D341Med (cell line): Measurements from ENCODE around the gene HHATL.
A peak's percentile ranks its signal among the peaks of the same experiment; 100 is the strongest.
"Not testable (repeated sequence)": the region's sequence is repeated elsewhere in the genome, so short reads cannot be mapped to it uniquely, and the experiment has no call there.

Experiments
- DNase-seq: peaks from one replicate; pipeline ENCODE4 v3.0.0; 2012; ENCODE audit warnings: low spot score

HHATL gene

GRCh38 chr3:42734263-42734860, 31.8 kb upstream of the HHATL start:
- peak; percentile 12 for DNase-seq

- peak; percentile 15 for DNase-seq
Measured at GRCh38 chr3:42733501-42734262, 31.1 kb upstream of the HHATL start.

GRCh38 chr3:42732829-42733459, 30.3 kb upstream of the HHATL start:
- peak; percentile 43 for DNase-seq

DNA sequence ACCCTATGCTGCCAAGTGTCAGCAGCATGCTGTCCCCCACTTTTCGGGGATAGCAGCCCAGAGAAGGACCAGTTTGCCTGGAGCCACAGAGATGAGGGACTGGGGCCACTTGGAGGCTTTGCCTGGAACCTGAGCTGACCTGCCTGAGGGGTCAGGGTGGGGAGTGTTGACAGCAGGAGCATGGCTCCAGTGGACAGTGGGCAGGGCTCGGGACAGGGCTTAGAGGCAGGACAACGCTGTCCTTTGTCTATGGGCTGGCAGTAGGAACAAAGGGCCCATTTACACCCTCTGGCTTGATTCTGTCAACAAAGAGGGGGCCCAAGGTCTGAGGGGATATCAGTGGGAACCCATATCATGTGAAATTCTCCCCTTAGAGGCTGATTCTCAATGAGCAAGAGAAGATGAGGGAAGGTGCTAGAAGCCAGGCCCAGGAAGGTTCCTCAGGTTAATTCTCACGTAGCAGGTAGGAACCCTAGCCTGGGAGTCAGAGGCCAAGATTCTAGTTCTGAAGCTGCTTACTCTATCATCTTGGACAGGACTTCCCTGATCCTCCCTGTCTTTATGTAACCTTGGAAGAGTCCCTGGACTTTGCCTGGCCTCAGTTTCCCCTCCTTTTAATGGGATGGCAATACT, 29.7 kb upstream of the HHATL start:
- peak; percentile 4 for DNase-seq

GRCh38 chr3:42731476-42732195, 29.0 kb upstream of the HHATL start:
- DNase-seq = peak; percentile 6

GRCh38 chr3:42730706-42731420, 28.3 kb upstream of the HHATL start:
- peak; percentile 15 for DNase-seq

DNA sequence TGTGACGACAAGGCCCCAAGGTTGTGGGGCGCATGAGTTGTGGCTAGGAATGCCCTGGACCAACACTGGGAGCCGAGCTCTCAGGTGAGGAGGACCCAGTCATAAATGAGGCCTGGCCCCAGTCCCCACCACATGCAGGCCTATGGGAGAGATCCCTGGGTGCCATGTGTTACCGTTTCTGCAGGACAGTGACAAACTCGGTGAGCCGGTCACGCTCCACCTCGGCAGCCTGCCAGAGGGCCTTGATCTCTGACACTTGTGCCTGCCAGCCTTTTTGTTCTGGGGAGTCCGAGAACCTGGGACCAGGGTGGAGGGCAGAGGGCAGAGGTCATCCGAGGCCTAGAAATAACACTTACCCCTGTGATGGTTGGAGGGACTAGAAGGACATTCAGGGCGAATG, 27.7 kb upstream of the HHATL start:
- DNase-seq = no peak

DNA sequence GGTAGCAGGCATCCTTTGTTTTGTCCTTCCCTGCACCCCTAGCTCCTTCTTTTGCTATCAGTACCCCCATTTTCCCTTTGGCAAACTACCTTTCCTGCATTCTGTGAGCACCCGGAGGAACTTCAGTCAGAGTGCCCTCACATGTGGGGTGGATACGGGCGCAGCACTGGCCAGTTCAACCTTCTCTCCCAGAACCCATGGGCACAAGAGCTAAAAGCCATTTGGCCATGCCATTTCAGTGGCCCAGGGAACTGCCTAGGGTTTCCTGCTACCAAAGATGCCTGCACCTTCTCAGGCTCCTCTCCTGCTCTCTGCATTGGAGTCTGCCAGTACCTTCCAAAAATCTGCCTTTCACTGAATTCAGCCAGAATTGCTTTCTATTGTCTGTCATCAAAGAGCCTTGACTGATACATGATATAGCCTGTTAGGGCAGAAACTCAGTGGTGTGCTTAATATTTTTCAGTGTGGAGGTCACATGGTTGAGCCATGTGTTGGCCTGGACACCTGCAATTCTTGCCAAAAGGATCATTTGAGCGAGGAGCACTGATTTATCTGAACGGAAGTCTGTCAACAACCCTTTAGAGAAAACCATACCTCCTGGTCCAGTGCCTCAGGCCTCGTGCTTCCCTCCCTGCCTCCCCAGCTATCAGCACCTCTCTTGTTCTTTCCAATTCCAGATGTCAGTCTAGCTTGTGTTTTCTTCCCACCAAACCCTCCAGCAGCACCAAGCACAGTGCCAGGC, 27.0 kb upstream of the HHATL start:
- no peak for DNase-seq

GRCh38 chr3:42728668-42729364, 26.2 kb upstream of the HHATL start:
- no peak for DNase-seq

GRCh38 chr3:42728056-42728455, 25.5 kb upstream of the HHATL start:
- no peak for DNase-seq

DNA sequence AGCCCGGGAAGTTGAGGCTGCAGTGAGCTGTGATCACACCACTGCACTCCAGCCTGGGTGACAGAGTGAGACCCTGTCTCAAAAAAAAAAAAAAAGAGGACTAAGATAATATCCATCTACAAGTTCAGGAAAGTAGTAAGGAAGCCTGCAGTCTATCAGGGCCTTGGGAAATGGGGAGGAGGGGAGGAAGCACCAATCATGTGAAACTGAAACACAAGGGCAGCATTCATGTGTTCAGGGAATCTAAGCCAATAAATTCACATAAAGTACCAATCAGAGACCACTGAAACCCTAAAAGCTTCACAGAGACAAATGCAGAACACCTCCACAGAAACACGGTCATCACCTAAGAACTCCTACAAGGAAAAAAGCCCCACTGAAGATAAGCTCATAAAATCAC, 22.9 kb upstream of the HHATL start:
- no peak for DNase-seq

DNA sequence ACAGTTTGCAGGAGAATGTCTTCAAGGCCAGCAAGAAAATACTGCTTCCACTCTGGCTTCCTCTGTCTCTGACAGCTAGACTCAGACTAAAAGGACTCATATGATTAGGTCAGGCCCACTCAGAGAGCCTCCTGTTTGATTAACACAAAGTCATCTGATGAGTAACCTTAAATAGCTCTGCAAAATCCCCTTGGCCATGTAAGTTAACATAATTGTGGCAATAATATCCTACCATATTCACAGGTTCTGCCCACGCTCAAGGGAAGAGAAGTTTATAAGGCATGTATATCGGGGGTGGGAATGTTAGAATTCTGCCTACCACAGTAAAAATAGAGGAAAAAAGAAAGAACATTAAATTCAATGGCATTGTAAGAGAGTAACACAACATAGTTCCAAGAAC, 20.6 kb upstream of the HHATL start:
- no peak for DNase-seq

- not testable (repeated sequence) for DNase-seq
Measured at GRCh38 chr3:42722442-42722841, 19.8 kb upstream of the HHATL start.

DNA sequence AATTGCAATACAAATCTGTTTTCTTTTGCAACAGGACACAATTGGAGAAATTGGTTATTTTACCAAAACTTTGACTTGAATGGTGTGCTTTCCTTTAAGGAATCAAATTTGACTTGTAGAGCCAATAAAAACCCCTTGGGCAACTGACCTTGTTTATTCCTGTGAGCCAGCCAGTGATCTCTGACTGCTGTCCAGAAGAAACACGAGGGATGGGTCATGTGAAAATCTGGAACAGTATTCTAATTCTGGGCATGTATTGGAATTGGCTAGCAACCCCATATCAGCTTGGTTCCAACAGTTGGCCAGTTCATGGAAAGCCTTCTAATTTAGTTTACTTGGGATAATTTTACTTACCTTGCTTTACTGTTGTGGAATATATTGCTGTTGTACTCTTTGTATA, 19.1 kb upstream of the HHATL start:
- no peak for DNase-seq

DNA sequence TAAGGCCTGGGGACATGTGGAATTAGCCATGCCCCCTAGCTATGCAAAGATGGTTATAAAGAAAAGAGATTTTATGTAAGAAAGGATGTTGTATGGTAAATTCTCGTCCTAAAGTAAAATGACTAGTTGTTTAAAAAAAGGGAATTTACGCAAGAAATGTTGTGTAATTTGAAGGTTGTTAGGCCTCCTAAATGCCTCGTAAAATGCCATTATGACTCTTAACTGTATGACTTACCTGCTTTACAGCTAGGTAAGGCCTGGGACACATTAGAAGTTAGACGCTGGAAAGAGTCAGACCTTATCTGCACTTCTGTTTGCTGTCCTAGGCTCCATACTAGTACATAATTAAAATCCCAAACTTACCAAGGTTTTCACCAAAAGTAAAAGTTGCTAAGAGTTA, 17.5 kb upstream of the HHATL start:
- no peak for DNase-seq

DNA sequence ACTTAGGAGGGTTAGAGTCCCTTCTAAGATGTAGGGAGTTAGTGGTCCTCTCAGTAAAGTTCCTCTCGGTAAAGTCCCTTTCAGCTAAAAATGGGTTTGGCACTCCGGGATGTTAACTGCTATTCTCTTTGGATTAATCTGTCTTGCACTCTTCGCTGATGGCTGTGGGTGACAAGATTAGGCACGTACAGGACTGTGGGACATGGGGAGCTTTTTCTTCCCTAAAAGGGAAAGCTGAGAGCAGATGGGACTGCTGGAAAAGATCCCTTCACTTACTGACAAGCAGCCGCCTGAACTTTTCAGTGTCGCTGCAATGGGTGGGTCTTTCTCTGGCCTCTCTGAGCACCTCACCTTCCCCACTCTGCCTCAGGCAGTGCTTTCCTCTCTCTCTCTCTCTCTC, 16.4 kb upstream of the HHATL start:
- DNase-seq = no peak

DNA sequence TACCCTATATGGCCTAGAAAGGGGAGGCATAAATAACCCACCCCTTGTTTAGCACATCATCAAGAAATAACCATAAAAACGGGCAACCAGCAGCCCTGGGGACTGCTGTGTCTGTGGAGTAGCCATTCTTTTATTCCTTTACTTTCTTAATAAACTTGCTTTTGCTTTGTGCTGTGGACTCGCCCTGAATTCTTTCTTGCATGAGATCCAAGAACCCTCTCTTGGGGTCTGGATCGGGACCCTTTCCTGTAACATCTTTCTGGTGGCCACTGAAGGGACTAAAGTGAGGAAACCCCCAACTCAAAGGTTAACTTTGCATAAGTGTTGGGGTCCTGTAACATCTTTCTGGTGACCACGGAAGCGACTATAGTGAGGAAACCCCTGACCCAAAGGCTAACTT, 15.7 kb upstream of the HHATL start:
- DNase-seq = no peak

GRCh38 chr3:42717306-42717705, 14.7 kb upstream of the HHATL start:
- no peak for DNase-seq

DNA sequence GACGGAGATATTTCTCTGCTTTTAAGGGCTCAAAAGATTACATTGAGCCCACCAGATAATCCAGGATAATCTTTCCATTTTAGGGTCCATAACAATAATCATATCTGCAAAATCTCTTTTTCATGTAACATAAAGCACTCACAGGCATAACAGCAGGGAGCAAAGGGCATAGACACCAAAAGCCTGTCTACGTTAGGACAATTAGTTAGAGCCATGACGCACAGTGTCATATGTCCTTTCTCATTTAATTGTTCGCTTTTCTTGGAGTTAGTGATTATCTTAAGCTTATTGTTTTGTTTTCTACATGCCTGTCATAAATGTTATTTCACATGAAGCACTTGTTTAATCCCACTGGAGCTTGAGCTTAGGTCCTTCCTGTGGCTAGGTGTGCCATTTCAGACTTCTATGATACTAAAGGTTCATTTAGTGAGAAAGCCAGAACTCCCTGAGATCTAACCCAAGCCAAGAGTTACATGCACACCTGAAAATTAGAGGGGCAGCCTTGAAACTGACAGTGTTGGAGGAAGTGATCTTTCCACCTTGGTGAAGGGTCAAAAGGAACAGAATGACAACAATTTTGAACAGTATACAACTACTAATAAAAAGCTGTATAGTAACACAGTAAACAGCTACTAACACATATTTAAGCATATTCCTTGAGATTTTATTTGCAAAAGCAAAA, 11.7 kb upstream of the HHATL start:
- peak; percentile 62 for DNase-seq

GRCh38 chr3:42713747-42714146, 11.1 kb upstream of the HHATL start:
- DNase-seq = no peak
